ENCODE measurements around the gene ATP1A2. TPM values are rescaled to one million over a fixed set of nuclear protein-coding genes. Genes with fewer than 3 reads are reported as not detected.

ATP1A2 gene
- total and polyA plus RNA-seq, 2 donors (not counting 1 experiment from before 2014, with no cell fraction given) = not detected

DNA sequence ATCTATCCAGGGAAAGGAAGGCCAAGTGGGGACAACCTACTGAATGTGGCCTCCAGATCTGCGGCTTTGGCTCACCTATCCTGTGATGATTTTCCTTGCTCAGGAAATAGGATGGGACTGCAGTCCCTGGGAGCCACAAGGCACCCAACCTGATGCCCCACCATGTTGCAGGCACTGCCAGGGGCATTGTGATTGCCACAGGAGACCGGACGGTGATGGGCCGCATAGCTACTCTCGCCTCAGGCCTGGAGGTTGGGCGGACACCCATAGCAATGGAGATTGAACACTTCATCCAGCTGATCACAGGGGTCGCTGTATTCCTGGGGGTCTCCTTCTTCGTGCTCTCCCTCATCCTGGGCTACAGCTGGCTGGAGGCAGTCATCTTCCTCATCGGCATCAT is 11.8 kb downstream of the ATP1A2 start:
- ATAC-seq (ENCODE audit: low read depth) = no peak
- TF ChIP-seq EZH2 (IDR thresholded peaks at IDR 0.05; ENCODE audit: borderline replicate concordance, insufficient read depth, low read depth, low read length, poor library complexity, severe bottlenecking) = no peak
- no peak for TF ChIP-seq CTCF (IDR thresholded peaks at IDR 0.05)
- Mint-ChIP-seq H3K4me3 (no peak overlapping the region), H3K27ac (no peak overlapping the region), H3K27me3 (peaks cover 34% of the 10 kb centered on the region), H3K9me3 (ENCODE audit: insufficient read depth) (no peaks in the 10 kb centered on the region), H3K4me1 (no peaks in the 10 kb centered on the region)
- intact Hi-C loops (cut with micrococcal nuclease) = no loop called here
- no peaks in the 10 kb centered on the region for H4K20me1 ChIP-seq (ENCODE audit: control insufficient read depth, insufficient read depth, low read length, poor library complexity, severe bottlenecking)
- no peak for DNase-seq
- H3K9me3 ChIP-seq (ENCODE audit: control extremely low read depth in 1 of 3, control insufficient read depth in 2 of 3, insufficient read depth in 1 of 3, low read length in 2 of 3) = no peaks in the 10 kb centered on the region
- ChIA-PET CTCF (no interaction called here), POLR2A (no interaction called here)
- no peaks in the 10 kb centered on the region for H3K4me1 ChIP-seq (ENCODE audit: control insufficient read depth in 2 of 2, insufficient read depth in 2 of 2, low read length in 2 of 2)
- no peak overlapping the region for H3K4me2 ChIP-seq (replicated peaks; ENCODE audit: low read depth, low read length, poor library complexity, severe bottlenecking)
- peaks cover 0 to 4% (median 2%) of the 10 kb centered on the region in 4 experiments for H3K27me3 ChIP-seq (replicated peaks in 1 of 4; ENCODE audit: control extremely low read depth in 1 of 4, control insufficient read depth in 3 of 4, insufficient read depth in 4 of 4, low read length in 3 of 4)
- no peaks in the 10 kb centered on the region for H3K36me3 ChIP-seq (replicated peaks in 1 of 2; ENCODE audit: control extremely low read depth in 1 of 2, control insufficient read depth in 1 of 2, extremely low read depth in 1 of 2, insufficient read depth in 2 of 2, low read length in 1 of 2)
- WGBS (ENCODE audit: insufficient coverage) = 94% methylated on average over 9 of the region's 9 CpGs
- no peak overlapping the region for H2AFZ ChIP-seq (ENCODE audit: insufficient read depth, low read depth, low read length, poor library complexity, severe bottlenecking)
- H3K9ac ChIP-seq (ENCODE audit: low read length) = no peak overlapping the region
- H3K27ac ChIP-seq (ENCODE audit: low read length in 2 of 2) = no peak overlapping the region
- H3K4me3 ChIP-seq (ENCODE audit: control extremely low read depth in 1 of 5, extremely low read depth in 1 of 5, insufficient read depth in 1 of 5, low read depth in 2 of 5, low read length in 4 of 5) = no peak overlapping the region
- H3K79me2 ChIP-seq (ENCODE audit: control insufficient read depth, insufficient read depth, low read length) = no peaks in the 10 kb centered on the region

- 82% methylated on average over 4 of the region's 7 CpGs for WGBS (ENCODE audit: insufficient coverage)
- Mint-ChIP-seq H3K9me3 (ENCODE audit: insufficient read depth) (no peaks in the 10 kb centered on the region), H3K27ac (no peak overlapping the region), H3K4me3 (no peak overlapping the region), H3K27me3 (peaks cover 40% of the 10 kb centered on the region), H3K4me1 (no peaks in the 10 kb centered on the region)
- H3K9me3 ChIP-seq (ENCODE audit: control extremely low read depth in 1 of 3, control insufficient read depth in 2 of 3, insufficient read depth in 1 of 3, low read length in 2 of 3) = no peaks in the 10 kb centered on the region
- no peaks in the 10 kb centered on the region for H3K4me1 ChIP-seq (ENCODE audit: control insufficient read depth in 2 of 2, insufficient read depth in 2 of 2, low read length in 2 of 2)
- no peaks in the 10 kb centered on the region for H3K36me3 ChIP-seq (replicated peaks in 1 of 2; ENCODE audit: control extremely low read depth in 1 of 2, control insufficient read depth in 1 of 2, extremely low read depth in 1 of 2, insufficient read depth in 2 of 2, low read length in 1 of 2)
- POLR2A ChIA-PET = no interaction called here
- CTCF ChIA-PET = no interaction called here
- intact Hi-C loops (cut with micrococcal nuclease) = no loop called here
- H3K4me2 ChIP-seq (replicated peaks; ENCODE audit: low read depth, low read length, poor library complexity, severe bottlenecking) = no peak overlapping the region
- ATAC-seq (ENCODE audit: low read depth) = no peak
- H2AFZ ChIP-seq (ENCODE audit: insufficient read depth, low read depth, low read length, poor library complexity, severe bottlenecking) = no peak overlapping the region
- no peak for DNase-seq
- no peak overlapping the region for H3K9ac ChIP-seq (ENCODE audit: low read length)
- H4K20me1 ChIP-seq (ENCODE audit: control insufficient read depth, insufficient read depth, low read length, poor library complexity, severe bottlenecking) = no peaks in the 10 kb centered on the region
- H3K27me3 ChIP-seq (replicated peaks in 1 of 4; ENCODE audit: control extremely low read depth in 1 of 4, control insufficient read depth in 3 of 4, insufficient read depth in 4 of 4, low read length in 3 of 4) = peaks cover 0 to 9% (median 2%) of the 10 kb centered on the region in 4 experiments
- TF ChIP-seq EZH2 (IDR thresholded peaks at IDR 0.05; ENCODE audit: borderline replicate concordance, insufficient read depth, low read depth, low read length, poor library complexity, severe bottlenecking) (no peak), CTCF (IDR thresholded peaks at IDR 0.05) (no peak)
- H3K27ac ChIP-seq (ENCODE audit: low read length in 2 of 2) = no peak overlapping the region
- no peaks in the 10 kb centered on the region for H3K79me2 ChIP-seq (ENCODE audit: control insufficient read depth, insufficient read depth, low read length)
- H3K4me3 ChIP-seq (ENCODE audit: control extremely low read depth in 1 of 5, extremely low read depth in 1 of 5, insufficient read depth in 1 of 5, low read depth in 2 of 5, low read length in 4 of 5) = no peak overlapping the region
Observed at GRCh38 chr1:160127865-160128523, 12.4 kb downstream of the ATP1A2 start.
